Stimulated activated naive CD8-positive, alpha-beta T cell treated with anti-CD3 and anti-CD28 coated beads, Interleukin-15, Interleukin-2, amounts not matched to agents 100 ng/mL and 50 ng/mL, for 24 hours (primary cell): ENCODE data around the gene PLCB2.

Source experiments
- H3K27ac Mint-ChIP-seq: one replicate; pipeline ENCODE4 v1.8.0; 2021; ENCODE audit warnings: mild to moderate bottlenecking, mixed read lengths
- H3K27me3 Mint-ChIP-seq: one replicate; pipeline ENCODE4 v1.8.0; 2021; ENCODE audit warnings: mixed read lengths
- H3K36me3 Mint-ChIP-seq: one replicate; pipeline ENCODE4 v1.8.0; 2021; ENCODE audit warnings: low read depth, mixed read lengths
- H3K4me1 Mint-ChIP-seq: one replicate; pipeline ENCODE4 v1.8.0; 2021; ENCODE audit warnings: low read depth, mixed read lengths
- H3K4me3 Mint-ChIP-seq: one replicate; pipeline ENCODE4 v1.8.0; 2021; ENCODE audit warnings: mild to moderate bottlenecking, mixed read lengths
- H3K9me3 Mint-ChIP-seq: one replicate; pipeline ENCODE4 v1.8.0; 2021; ENCODE audit warnings: mixed read lengths

PLCB2 gene

DNA sequence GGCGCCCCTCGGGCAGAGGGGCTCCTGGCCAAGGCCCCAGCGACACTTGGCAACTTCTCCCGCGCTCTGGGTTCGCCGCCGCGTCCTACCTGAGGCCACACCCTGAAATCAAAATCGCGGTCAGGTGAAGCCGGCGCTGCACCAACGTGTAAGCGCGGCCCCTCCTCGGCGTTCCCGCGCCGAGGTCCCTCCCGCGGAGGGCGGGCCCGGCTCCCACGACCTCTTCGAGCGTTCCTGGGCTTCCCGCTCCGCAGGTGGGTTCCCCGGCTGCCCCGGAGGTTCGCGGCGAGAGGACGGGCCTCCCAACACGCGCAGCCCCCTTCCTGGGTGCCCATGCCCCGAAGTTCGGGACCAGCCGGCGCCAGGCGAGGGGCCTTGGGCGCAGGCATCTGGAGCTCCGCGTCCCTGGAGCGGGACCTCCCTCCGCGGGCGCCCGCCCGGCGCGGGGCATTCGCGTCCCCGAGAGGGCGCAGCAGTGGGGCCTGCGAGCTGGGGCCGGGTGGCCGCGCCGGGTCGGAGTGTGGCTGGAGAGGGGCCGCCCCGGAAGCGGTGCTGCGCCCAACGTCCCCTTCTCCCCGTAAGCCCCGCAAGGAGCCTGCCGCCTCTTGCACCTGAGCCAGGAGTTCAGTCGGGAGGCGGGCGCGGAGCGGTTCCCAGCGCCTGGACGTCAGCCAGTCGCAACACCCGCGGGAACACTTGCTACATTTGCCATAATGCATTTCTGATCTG, 55.1 kb downstream of the PLCB2 start:
- H3K9me3 Mint-ChIP-seq = no peaks in the 10 kb centered on the region
- peaks cover 20% of the 10 kb centered on the region for H3K27me3 Mint-ChIP-seq
- H3K4me1 Mint-ChIP-seq = peaks cover 3% of the 10 kb centered on the region
- H3K36me3 Mint-ChIP-seq = no peaks in the 10 kb centered on the region
- H3K4me3 Mint-ChIP-seq = peak overlapping the region; percentile 71
- H3K27ac Mint-ChIP-seq = no peak overlapping the region

DNA sequence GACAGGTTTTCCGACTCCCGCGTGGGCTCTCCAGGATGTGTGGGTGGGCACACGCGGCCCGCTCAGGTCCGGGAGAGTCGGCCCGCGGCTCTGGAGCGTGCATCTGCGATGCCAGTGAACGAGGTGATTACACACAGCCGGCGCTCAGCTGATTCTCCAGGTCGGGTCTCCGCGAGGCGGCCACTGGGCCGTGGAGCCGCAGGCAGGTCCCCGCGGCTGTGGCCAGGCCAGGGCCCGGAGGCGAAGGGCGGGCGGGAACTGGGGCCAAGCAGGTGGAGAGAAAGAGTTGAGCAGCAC, 55.6 kb downstream of the PLCB2 start:
- Mint-ChIP-seq H3K27ac (no peak overlapping the region), H3K27me3 (peaks cover 20% of the 10 kb centered on the region), H3K9me3 (no peaks in the 10 kb centered on the region), H3K36me3 (no peaks in the 10 kb centered on the region), H3K4me1 (peaks cover 3% of the 10 kb centered on the region), H3K4me3 (no peak overlapping the region)

DNA sequence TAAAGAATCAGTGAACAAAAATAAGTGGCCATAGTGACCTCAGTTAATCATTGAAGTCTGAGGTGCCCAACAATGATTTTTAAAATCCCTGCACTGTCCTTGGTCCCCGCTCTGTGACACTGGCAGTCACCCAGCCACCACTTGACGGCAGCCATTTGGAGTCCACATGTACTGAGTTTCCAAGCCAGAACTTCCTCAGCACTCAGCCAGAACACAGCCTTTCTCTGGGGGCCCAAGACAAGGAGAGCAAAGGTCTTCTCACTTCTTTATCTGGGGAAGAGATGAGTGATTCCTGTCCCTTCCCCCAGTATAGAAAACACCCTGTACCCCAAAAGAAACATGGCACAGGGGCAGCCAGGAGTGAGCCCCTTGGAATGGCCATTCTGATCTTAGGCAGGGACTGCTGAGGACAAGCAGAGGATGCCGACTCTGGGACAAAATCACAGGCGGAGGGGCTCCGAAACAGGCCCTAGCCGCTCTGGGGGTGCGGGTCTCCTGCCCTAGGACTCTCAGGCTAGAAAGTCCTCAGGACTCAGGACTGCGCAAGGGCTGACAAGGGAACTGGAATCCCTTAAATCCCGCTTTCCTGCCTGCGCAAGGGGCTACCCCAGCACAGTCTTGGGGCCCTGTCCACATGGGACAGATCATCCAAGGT, 56.1 kb downstream of the PLCB2 start:
- Mint-ChIP-seq H3K4me3 (no peak overlapping the region), H3K9me3 (no peaks in the 10 kb centered on the region), H3K4me1 (peaks cover 3% of the 10 kb centered on the region), H3K36me3 (no peaks in the 10 kb centered on the region), H3K27me3 (peaks cover 20% of the 10 kb centered on the region), H3K27ac (no peak overlapping the region)

DNA sequence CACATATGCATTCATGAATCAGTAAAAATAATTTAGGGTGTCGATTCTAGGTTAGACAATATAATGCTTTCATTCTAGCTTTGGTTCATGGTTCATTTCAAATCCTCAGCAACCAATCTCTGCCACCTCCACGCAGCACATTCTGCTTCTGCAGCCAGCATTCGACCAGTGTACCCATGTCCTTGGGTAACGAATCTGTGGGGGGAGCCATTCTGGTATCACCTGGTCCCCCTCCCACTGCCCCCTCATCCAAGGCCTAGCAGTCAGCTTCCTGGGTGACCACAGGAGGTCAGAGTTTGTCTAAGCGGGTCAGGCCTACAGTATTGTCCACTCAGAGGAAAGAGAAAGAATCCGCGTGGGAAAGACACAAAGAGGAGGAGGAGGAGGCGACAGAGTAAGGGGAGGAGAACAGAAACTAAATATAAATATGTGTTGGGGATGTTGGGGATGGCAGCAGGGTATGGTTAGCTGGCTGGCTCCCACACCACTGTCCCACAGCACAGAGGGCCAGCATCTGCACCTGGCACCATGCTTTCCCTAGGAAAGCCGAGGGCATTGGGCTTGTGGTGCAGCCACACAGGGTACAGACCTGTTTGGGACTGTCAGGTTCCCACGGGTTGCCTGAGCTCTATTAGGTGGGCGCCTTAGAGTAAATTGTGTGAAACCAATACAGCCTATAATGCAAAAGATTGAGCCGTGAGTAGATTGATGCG, 56.8 kb downstream of the PLCB2 start:
- no peaks in the 10 kb centered on the region for H3K9me3 Mint-ChIP-seq

DNA sequence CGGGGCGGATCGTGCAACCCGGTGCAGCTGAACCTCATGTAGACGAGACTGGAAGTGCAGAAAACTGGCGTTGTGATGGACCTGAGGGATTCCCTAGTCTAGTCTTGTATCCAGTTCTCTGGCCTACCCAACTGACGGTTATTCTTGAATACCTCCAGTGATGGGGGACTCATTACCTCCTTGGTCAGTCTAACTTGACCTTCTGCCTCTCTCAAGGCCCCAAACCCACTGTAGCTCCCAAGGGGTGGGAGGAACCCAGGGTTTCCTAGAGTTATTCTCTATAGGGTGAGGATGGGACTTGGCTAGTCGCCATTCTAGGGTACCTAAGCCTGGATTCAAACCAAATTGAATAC, 57.5 kb downstream of the PLCB2 start:
- Mint-ChIP-seq H3K9me3 (no peaks in the 10 kb centered on the region), H3K4me1 (peaks cover 3% of the 10 kb centered on the region), H3K36me3 (no peaks in the 10 kb centered on the region), H3K27ac (no peak overlapping the region), H3K4me3 (no peak overlapping the region), H3K27me3 (peaks cover 20% of the 10 kb centered on the region)

More for the DNA sequence above, 56.8 kb downstream of the PLCB2 start:
- no peak overlapping the region for H3K4me3 Mint-ChIP-seq
- peaks cover 20% of the 10 kb centered on the region for H3K27me3 Mint-ChIP-seq
- no peaks in the 10 kb centered on the region for H3K36me3 Mint-ChIP-seq
- no peak overlapping the region for H3K27ac Mint-ChIP-seq
- H3K4me1 Mint-ChIP-seq = peaks cover 3% of the 10 kb centered on the region

DNA sequence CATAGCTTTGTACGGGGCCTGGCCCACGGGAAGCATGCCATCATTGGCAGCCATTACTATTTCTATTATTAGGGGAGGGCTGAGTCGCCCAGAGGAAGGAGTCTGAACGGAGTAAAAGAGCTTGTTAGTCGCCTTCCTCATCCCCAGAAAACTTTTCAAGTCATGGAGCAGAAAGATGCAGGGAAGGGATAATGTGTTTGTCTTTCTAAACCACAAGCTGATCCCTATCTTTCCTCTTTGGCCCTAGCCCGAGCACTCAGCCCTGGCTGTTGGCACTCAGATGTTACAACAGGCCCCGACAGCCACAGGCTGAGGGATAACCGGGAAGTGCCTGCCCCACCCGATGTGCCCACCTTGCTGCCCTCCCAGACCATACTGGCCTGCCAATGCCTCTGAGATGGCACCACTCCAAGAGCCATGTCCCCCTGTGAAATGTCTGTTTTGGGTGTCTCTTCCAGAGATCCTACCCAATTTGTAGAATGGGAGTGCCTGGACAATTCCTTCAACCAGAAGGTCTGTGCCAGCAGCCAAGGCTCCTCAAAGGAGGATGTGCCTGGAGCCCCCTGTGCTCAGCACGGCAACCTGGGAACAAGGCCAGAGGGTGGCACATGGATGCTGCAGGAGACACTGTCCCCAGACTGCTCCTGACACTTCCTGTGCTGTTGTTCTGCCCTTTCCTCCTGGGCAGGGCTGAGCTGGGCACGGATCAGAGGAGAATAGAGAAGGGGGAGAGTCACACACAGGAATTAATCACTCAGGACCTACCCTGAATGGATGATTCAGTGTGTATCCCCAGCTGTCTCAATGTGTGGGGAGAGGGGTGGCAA, 58.0 kb downstream of the PLCB2 start:
- peaks cover 3% of the 10 kb centered on the region for H3K4me1 Mint-ChIP-seq
- peaks cover 20% of the 10 kb centered on the region for H3K27me3 Mint-ChIP-seq
- no peak overlapping the region for H3K4me3 Mint-ChIP-seq
- H3K9me3 Mint-ChIP-seq = no peaks in the 10 kb centered on the region
- no peaks in the 10 kb centered on the region for H3K36me3 Mint-ChIP-seq
- no peak overlapping the region for H3K27ac Mint-ChIP-seq

DNA sequence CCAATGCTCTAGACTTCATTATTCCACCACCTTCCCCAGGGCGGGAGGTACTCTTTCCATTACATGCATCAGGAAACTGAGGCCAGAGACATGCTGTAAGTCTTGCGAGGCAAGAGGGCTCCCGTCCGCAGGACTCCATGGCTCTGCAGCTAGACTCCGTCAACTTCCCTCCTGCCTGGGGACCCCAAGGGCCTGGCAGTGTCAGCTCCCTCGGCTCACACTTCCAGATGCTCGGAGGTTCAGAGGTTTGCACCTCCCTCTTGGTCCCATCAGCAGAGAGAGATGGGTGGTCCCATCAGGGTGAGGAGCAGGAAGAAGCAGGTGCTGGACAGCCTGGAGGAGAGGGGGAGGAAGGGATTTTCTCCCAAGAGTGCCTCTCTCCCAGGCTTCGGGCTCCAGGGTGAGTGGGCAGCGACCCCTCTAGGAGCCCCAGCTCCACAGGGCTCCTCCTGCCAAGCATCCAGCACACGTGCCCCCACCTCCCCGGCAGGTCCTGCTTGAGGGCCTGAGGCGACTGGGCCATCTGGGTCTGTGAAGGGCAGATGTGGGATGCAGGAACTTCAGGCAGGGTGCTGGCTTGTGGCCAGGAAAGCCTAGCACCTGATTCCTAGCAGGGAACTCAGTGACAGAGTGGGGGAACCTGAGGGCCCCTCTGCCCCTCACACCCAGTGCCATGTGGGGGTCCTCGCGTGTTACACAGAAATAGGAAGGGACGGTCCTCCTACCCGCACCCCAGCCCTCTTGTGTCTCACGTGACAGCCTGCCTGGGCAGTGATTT, 59.5 kb downstream of the PLCB2 start:
- Mint-ChIP-seq H3K27me3 (peaks cover 11% of the 10 kb centered on the region), H3K9me3 (no peaks in the 10 kb centered on the region), H3K4me1 (peaks cover 3% of the 10 kb centered on the region)

DNA sequence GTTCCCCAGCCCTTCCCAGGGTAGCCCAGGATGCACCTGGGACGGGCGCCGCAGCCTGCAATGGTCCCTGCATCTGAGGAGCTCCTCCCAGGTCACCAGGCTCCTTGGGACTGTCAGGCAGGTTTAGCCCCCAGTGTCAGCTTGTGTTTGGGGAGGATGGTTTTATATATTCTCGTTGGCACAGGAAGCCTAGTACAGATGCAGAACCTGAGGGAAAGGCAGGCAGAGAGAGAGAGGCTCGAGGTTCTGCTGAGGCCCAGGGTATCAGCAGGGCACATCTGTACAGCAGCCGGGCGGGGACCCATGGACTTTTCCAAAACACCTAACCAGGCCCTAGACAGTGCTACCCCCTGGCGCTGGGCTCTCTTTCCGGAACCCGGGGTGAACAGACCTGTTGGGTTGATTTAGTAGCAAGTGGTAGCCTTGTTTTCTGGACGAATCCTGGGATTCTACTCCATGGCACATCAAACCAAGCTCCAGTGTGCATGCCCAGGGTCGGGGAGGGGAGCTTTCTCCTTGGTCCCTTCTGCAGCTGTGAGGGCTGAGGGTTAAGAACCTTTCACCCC, 60.2 kb downstream of the PLCB2 start:
- Mint-ChIP-seq H3K9me3 (no peaks in the 10 kb centered on the region), H3K4me3 (no peak overlapping the region), H3K36me3 (no peaks in the 10 kb centered on the region), H3K27ac (no peak overlapping the region), H3K27me3 (peaks cover 7% of the 10 kb centered on the region), H3K4me1 (no peaks in the 10 kb centered on the region)

More for the DNA sequence above, 59.5 kb downstream of the PLCB2 start:
- Mint-ChIP-seq H3K4me3 (no peak overlapping the region), H3K36me3 (no peaks in the 10 kb centered on the region), H3K27ac (no peak overlapping the region)

DNA sequence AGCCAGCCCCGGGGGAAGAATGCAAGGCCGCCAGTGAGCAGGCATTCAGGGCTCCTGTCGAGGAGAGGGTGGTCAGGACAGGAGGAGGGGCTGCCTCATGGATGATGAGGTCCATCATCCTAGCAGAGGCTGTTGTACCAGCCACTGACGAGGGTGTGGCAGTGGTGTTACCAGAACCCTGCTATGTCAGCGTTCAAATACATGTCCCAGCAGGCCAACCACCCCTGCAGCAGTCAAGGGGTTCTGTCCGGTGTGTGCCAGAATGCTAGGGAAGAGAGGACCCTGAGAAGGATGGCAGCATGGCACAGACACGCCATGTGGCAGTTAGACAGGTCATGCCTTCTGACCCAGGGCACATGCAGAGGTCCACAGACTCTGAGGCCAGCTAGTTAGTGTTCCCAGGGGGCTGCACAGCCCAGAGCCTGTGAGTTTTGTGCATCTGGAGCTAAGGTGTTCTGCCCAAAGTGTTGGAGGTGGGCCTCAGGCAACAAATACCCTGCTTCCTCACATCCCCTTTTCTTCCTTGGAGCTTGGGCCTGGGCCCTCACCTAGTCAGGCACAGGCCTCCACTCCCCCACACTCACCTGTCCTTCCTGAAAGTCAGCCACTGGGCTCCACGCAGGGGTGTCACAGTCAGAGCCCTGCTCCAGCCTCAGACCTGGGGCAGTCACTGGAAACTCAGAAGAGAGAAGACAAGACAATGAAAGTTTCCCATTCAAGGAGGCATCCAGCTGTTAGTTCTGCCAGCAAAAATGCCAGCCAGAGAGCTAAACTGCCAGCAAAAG, 61.0 kb downstream of the PLCB2 start:
- no peaks in the 10 kb centered on the region for H3K9me3 Mint-ChIP-seq
- no peaks in the 10 kb centered on the region for H3K36me3 Mint-ChIP-seq
- no peaks in the 10 kb centered on the region for H3K4me1 Mint-ChIP-seq
- no peak overlapping the region for H3K4me3 Mint-ChIP-seq
- H3K27me3 Mint-ChIP-seq = peaks cover 7% of the 10 kb centered on the region
- no peak overlapping the region for H3K27ac Mint-ChIP-seq

DNA sequence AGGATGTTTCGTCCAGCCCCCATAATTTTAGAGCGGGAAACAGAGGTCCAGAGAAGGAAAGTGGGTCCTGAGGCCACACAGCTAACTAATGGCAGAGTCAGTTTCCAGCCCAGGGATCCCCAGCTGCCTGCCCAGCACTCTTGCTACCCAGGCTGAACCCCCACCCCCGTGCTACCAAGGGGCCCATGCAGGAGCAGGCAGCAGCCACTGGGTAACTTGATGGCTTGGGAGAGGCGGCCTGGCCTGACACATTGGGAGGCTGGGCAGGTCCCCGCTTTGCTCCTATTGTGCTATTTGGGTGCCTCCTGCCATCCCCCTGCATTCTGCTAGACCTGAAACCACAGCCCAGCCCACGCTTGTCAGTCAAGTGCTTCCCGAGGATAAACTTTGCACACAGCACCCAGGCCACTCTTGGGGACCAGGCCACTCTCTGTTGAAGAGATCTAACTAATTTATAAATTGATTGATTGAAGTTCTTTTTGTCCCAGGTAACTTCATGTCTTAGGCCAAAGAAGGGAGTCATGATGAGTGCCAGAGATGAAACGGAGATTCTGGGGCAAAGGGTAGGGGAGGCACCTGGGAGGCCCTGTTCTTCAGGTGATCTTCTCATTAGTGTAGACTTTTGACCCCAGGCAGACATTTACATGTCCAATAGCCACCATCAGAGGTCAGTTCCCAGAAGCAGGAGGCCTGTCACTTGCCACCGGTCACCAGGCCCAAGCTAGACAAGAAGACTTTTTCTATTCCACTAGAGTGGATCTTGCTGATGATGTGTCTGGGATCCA, 61.9 kb downstream of the PLCB2 start:
- no peak overlapping the region for H3K4me3 Mint-ChIP-seq
- no peaks in the 10 kb centered on the region for H3K27me3 Mint-ChIP-seq
- H3K36me3 Mint-ChIP-seq = no peaks in the 10 kb centered on the region
- H3K4me1 Mint-ChIP-seq = no peaks in the 10 kb centered on the region
- no peak overlapping the region for H3K27ac Mint-ChIP-seq
- H3K9me3 Mint-ChIP-seq = no peaks in the 10 kb centered on the region

DNA sequence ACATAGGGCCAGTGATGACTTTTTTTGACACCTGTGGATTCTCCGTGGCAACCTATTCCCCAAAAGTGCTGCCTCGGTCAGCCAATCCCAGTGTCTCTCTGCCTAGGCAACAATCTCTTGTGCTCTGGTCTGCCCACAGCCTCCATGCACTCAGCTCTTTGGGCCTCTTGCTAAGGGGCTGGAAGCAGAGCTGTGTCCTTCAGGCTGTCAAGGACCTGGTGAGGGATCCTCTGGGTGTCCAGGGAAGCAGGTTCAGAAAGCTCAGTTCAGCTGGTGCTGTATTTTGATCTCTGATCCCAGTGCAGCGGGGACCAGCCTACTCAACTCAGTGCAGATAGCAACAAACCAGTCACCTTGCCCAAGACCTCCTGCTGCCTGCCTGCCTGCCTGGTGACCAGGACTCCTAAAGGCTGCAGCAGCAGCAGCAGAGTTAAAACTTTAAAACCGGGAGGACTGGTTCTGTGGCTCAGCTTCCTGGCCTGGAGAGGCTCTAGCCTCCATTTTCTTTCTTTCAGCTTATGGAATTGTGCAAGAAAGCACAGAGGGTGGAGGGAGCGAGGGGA, 62.7 kb downstream of the PLCB2 start:
- Mint-ChIP-seq H3K27me3 (no peaks in the 10 kb centered on the region), H3K4me3 (no peak overlapping the region), H3K27ac (no peak overlapping the region), H3K4me1 (no peaks in the 10 kb centered on the region), H3K9me3 (no peaks in the 10 kb centered on the region), H3K36me3 (no peaks in the 10 kb centered on the region)

DNA sequence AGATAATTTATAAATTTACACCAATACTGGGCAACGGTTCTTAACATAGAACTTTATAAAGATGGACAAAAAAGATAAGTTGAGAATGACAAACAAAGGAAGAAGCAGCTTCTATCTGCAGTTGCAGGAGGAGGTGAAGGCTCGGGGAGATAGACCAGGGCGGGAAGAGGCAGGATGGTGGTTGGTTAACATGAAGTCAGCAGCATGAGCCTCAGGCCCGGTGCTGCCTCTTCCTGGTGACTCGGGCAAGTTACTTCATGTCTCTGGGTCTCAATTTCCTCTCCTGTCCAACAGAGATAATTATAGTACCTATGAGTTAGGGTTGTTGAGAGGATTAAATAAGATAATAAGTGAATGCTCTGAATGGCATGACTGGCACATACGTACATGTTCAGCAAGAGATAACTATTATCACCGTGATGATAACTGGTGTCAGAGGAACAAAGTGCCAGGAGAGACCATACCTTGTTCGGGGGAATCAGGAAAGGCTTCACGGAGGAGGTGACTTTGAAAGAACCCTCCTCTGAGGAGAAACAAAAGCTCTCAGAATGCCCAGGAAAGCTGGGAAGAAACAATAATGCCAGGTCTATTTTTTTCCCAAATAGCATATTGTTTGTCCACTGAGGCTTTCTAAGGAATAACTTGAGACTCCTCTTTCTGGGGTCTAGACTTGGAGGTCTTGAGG, 64.5 kb downstream of the PLCB2 start:
- no peak overlapping the region for H3K27ac Mint-ChIP-seq
- H3K27me3 Mint-ChIP-seq = peaks cover 9% of the 10 kb centered on the region
- no peaks in the 10 kb centered on the region for H3K9me3 Mint-ChIP-seq
- H3K4me3 Mint-ChIP-seq = no peak overlapping the region
- H3K4me1 Mint-ChIP-seq = peaks cover 6% of the 10 kb centered on the region
- no peaks in the 10 kb centered on the region for H3K36me3 Mint-ChIP-seq
